ENCODE measurements around the gene MIPOL1. TPM values are rescaled to one million over a fixed set of nuclear protein-coding genes. Genes with fewer than 3 reads are reported as not detected.

MIPOL1 gene
- total and polyA plus RNA-seq, 2 donors from 2014 or later: 4.4 to 14.8 TPM

GRCh38 chr14:37363661-37364060 is 165.9 kb downstream of the MIPOL1 start:
- no peak for TF ChIP-seq CTCF (IDR thresholded peaks at IDR 0.05; ENCODE audit: borderline replicate concordance, extremely low read depth, insufficient read depth)
- intact Hi-C loops (cut with DNase I): no loop called here
- no peak overlapping the region for H3K27ac ChIP-seq (ENCODE audit: low read depth in 2 of 2, low read length in 2 of 2)

GRCh38 chr14:37369425-37369824 is 171.7 kb downstream of the MIPOL1 start:
- Histone ChIP-seq H3K4me1 (ENCODE audit: control insufficient read depth in 2 of 3, insufficient read depth in 2 of 3, low read depth in 1 of 3, low read length in 3 of 3) (no peaks in the 10 kb centered on the region), H3K4me3 (ENCODE audit: low read length in 3 of 3) (no peak overlapping the region), H3K27ac (ENCODE audit: low read depth in 2 of 2, low read length in 2 of 2) (no peak overlapping the region), H3K27me3 (ENCODE audit: control insufficient read depth, insufficient read depth, low read length) (no peaks in the 10 kb centered on the region), H3K36me3 (ENCODE audit: control insufficient read depth in 2 of 3, insufficient read depth in 3 of 3, low read length in 3 of 3) (no peaks in the 10 kb centered on the region), H3K9me3 (ENCODE audit: control insufficient read depth in 2 of 3, insufficient read depth in 1 of 3, low read length in 3 of 3) (peaks cover 0 to 2% (median 0%) of the 10 kb centered on the region in 3 donors), H3K9ac (ENCODE audit: low read length in 3 of 3) (no peak overlapping the region)
- TF ChIP-seq CTCF (IDR thresholded peaks at IDR 0.05; ENCODE audit: borderline replicate concordance, extremely low read depth, insufficient read depth): no peak
- intact Hi-C loops (cut with DNase I): no loop called here
- FAIRE-seq (no peak), DNase-seq (no peak)

More at GRCh38 chr14:37363661-37364060, 165.9 kb downstream of the MIPOL1 start:
- Histone ChIP-seq H3K4me1 (ENCODE audit: control insufficient read depth in 2 of 3, insufficient read depth in 2 of 3, low read depth in 1 of 3, low read length in 3 of 3) (no peaks in the 10 kb centered on the region), H3K27me3 (ENCODE audit: control insufficient read depth, insufficient read depth, low read length) (no peaks in the 10 kb centered on the region), H3K9me3 (ENCODE audit: control insufficient read depth in 2 of 3, insufficient read depth in 1 of 3, low read length in 3 of 3) (peaks cover 0 to 4% (median 2%) of the 10 kb centered on the region in 3 donors), H3K4me3 (ENCODE audit: low read length in 3 of 3) (no peak overlapping the region), H3K9ac (ENCODE audit: low read length in 3 of 3) (no peak overlapping the region), H3K36me3 (ENCODE audit: control insufficient read depth in 2 of 3, insufficient read depth in 3 of 3, low read length in 3 of 3) (no peaks in the 10 kb centered on the region)
- FAIRE-seq (no peak), DNase-seq (no peak)

- no peak for FAIRE-seq
- H3K4me3 ChIP-seq (ENCODE audit: low read length in 3 of 3): no peak overlapping the region
- H3K4me1 ChIP-seq (ENCODE audit: control insufficient read depth in 2 of 3, insufficient read depth in 2 of 3, low read depth in 1 of 3, low read length in 3 of 3): no peaks in the 10 kb centered on the region
- H3K36me3 ChIP-seq (ENCODE audit: control insufficient read depth in 2 of 3, insufficient read depth in 3 of 3, low read length in 3 of 3): no peaks in the 10 kb centered on the region
- H3K9ac ChIP-seq (ENCODE audit: low read length in 3 of 3): no peak overlapping the region
- DNase-seq: no peak
- H3K9me3 ChIP-seq (ENCODE audit: control insufficient read depth in 2 of 3, insufficient read depth in 1 of 3, low read length in 3 of 3): no peaks in the 10 kb centered on the region
- H3K27ac ChIP-seq (ENCODE audit: low read depth in 2 of 2, low read length in 2 of 2): no peak overlapping the region
- TF ChIP-seq CTCF (IDR thresholded peaks at IDR 0.05; ENCODE audit: borderline replicate concordance, extremely low read depth, insufficient read depth): no peak
- intact Hi-C loops (cut with DNase I): no loop called here
- H3K27me3 ChIP-seq (ENCODE audit: control insufficient read depth, insufficient read depth, low read length): no peaks in the 10 kb centered on the region
Observed at GRCh38 chr14:37375566-37375965, 177.8 kb downstream of the MIPOL1 start.
